H9 (cell line): ENCODE results near the gene IL1RAPL2. TPM values are rescaled to one million over a fixed set of nuclear protein-coding genes. Genes with fewer than 3 reads are reported as not detected.

Experiments used
- DNase-seq: peaks from one replicate; pipeline ENCODE4 v3.0.0-alpha.2; 2017
- H2AFZ ChIP-seq: one replicate; pipeline ENCODE4 v1.6.1; 2013; ENCODE audit warnings: mild to moderate bottlenecking, low read length, control low read depth, moderate library complexity
- H2AK5ac ChIP-seq: 2 replicates; pipeline ENCODE4 v1.6.1; 2013; ENCODE audit warnings: low read length, control low read depth, mixed read lengths; ENCODE audit not compliant: insufficient read length
- H2BK120ac ChIP-seq: one replicate; pipeline ENCODE4 v1.6.1; 2013; ENCODE audit warnings: low read depth, mild to moderate bottlenecking, low read length, control low read depth, inconsistent platforms; ENCODE audit not compliant: poor library complexity, severe bottlenecking
- H2BK12ac ChIP-seq: 2 replicates; pipeline ENCODE4 v1.6.1; 2013; ENCODE audit warnings: low read length, control low read depth, mixed read lengths, low read depth; ENCODE audit not compliant: insufficient read length
- H2BK15ac ChIP-seq: 2 replicates; pipeline ENCODE4 v1.6.1; 2013; ENCODE audit warnings: low read depth, low read length, control low read depth
- H2BK20ac ChIP-seq: one replicate; pipeline ENCODE4 v1.6.1; 2013; ENCODE audit warnings: low read depth, mild to moderate bottlenecking, low read length, control low read depth, inconsistent platforms; ENCODE audit not compliant: poor library complexity, severe bottlenecking
- H2BK5ac ChIP-seq: 2 replicates; pipeline ENCODE4 v1.6.1; 2013; ENCODE audit warnings: low read length, control low read depth, mixed read lengths; ENCODE audit not compliant: insufficient read length
- H3K14ac ChIP-seq: 2 replicates; pipeline ENCODE4 v1.6.1; 2013; ENCODE audit warnings: low read length, control low read depth; ENCODE audit not compliant: insufficient read depth
- H3K18ac ChIP-seq: 2 replicates; pipeline ENCODE4 v1.6.1; 2013; ENCODE audit warnings: low read depth, mild to moderate bottlenecking, mixed read lengths, low read length, control low read depth; ENCODE audit not compliant: insufficient read length
- H3K23ac ChIP-seq: 2 replicates; pipeline ENCODE4 v1.6.1; 2013; ENCODE audit warnings: low read length, control low read depth, mixed read lengths, low read depth; ENCODE audit not compliant: insufficient read length
- H3K23me2 ChIP-seq: 2 replicates; pipeline ENCODE4 v1.6.1; 2013; ENCODE audit warnings: low read depth, mild to moderate bottlenecking, mixed read lengths, low read length, control low read depth; ENCODE audit not compliant: insufficient read length, poor library complexity, severe bottlenecking
- H3K27ac ChIP-seq: 2 replicates; pipeline ENCODE4 v1.5.1; 2013; ENCODE audit warnings: low read length, control low read depth, mixed read lengths, low read depth; ENCODE audit not compliant: insufficient read length
- H3K27me3 ChIP-seq: 2 replicates; pipeline ENCODE4 v1.6.1; 2013; ENCODE audit warnings: low read length, control low read depth, inconsistent platforms; ENCODE audit not compliant: insufficient read depth
- H3K4ac ChIP-seq: 2 replicates; pipeline ENCODE4 v1.6.1; 2013; ENCODE audit warnings: low read depth, mild to moderate bottlenecking, control low read depth, inconsistent platforms, low read length, moderate library complexity
- H3K4me1 ChIP-seq: 2 replicates; pipeline ENCODE4 v1.6.1; 2013; ENCODE audit warnings: low read length, control low read depth, inconsistent platforms; ENCODE audit not compliant: insufficient read depth
- H3K4me2 ChIP-seq: 2 replicates; pipeline ENCODE4 v1.6.1; 2013; ENCODE audit warnings: low read length, control low read depth, mixed read lengths; ENCODE audit not compliant: insufficient read length, insufficient read depth
- H3K56ac ChIP-seq: 2 replicates; pipeline ENCODE4 v1.6.1; 2013; ENCODE audit warnings: low read depth, mild to moderate bottlenecking, mixed read lengths, low read length, control low read depth; ENCODE audit not compliant: insufficient read length
- H3K79me1 ChIP-seq: 2 replicates; pipeline ENCODE4 v1.6.1; 2013; ENCODE audit warnings: low read depth, mild to moderate bottlenecking, moderate library complexity, low read length, control low read depth, inconsistent platforms; ENCODE audit not compliant: insufficient read depth, poor library complexity, severe bottlenecking
- H3K79me2 ChIP-seq: 2 replicates; pipeline ENCODE4 v1.6.1; 2013; ENCODE audit warnings: low read length, control low read depth, inconsistent platforms; ENCODE audit not compliant: insufficient read depth
- H3K9ac ChIP-seq: 2 replicates; pipeline ENCODE4 v1.6.1; 2013; ENCODE audit warnings: low read length, control low read depth, mixed read lengths; ENCODE audit not compliant: insufficient read length; ENCODE audit errors: extremely low read depth
- H3K9me3 ChIP-seq: one replicate; pipeline ENCODE4 v1.6.1; 2013; ENCODE audit warnings: low read depth, low read length, inconsistent platforms; ENCODE audit not compliant: control insufficient read depth
- H3T11ph ChIP-seq: one replicate; pipeline ENCODE4 v1.6.1; 2013; ENCODE audit warnings: mild to moderate bottlenecking, low read length, control low read depth, inconsistent platforms
- H4K20me1 ChIP-seq: one replicate; pipeline ENCODE4 v1.6.1; 2013; ENCODE audit not compliant: control insufficient read depth, insufficient read length, insufficient read depth
- H4K5ac ChIP-seq: 2 replicates; pipeline ENCODE4 v1.6.1; 2013; ENCODE audit warnings: low read depth, mild to moderate bottlenecking, mixed read lengths, low read length, control low read depth; ENCODE audit not compliant: insufficient read length
- H4K8ac ChIP-seq: replicated peaks from 2 replicates; pipeline ENCODE4 v1.6.1; 2013; ENCODE audit warnings: low read length, control low read depth, mixed read lengths, low read depth; ENCODE audit not compliant: insufficient read length
- H4K91ac ChIP-seq: 2 replicates; pipeline ENCODE4 v1.6.1; 2013; ENCODE audit warnings: low read depth, mild to moderate bottlenecking, moderate library complexity, mixed read lengths, low read length, control low read depth; ENCODE audit not compliant: insufficient read length
- H3K27ac Mint-ChIP-seq, 3 experiments: 2 replicates in 2 of 3; 3 replicates in 1 of 3; pipeline ENCODE4 v1.8.0; 2020 to 2021; ENCODE audit warnings: mixed read lengths in 3 of 3, mild to moderate bottlenecking in 1 of 3, moderate library complexity in 1 of 3
- H3K27me3 Mint-ChIP-seq: 2 replicates; pipeline ENCODE4 v1.8.0; 2021; ENCODE audit warnings: low read depth, mild to moderate bottlenecking, moderate library complexity, mixed read lengths
- H3K36me3 Mint-ChIP-seq, 3 experiments: 2 replicates in 2 of 3; 3 replicates in 1 of 3; pipeline ENCODE4 v1.8.0; 2020 to 2021; ENCODE audit warnings: low read depth in 3 of 3, mixed read lengths in 3 of 3; ENCODE audit not compliant: insufficient read depth in 1 of 3
- H3K4me1 Mint-ChIP-seq, 2 experiments: 2 replicates each; pipeline ENCODE4 v1.8.0; 2020; ENCODE audit warnings: mixed read lengths in 2 of 2
- H3K4me3 Mint-ChIP-seq, 2 experiments: 2 replicates in 1 of 2; 3 replicates in 1 of 2; pipeline ENCODE4 v1.8.0; 2020 to 2021; ENCODE audit warnings: mild to moderate bottlenecking in 2 of 2, mixed read lengths in 2 of 2, moderate library complexity in 1 of 2
- H3K9me3 Mint-ChIP-seq, 2 experiments: 2 replicates in 1 of 2; 3 replicates in 1 of 2; pipeline ENCODE4 v1.8.0; 2020; ENCODE audit warnings: mild to moderate bottlenecking in 2 of 2, mixed read lengths in 2 of 2, moderate library complexity in 1 of 2
- CTCF ChIP-seq: fragments of 200-600 bp; sonication (generic); conservative IDR thresholded peaks from 3 replicates; pipeline ENCODE4 v1.8.0; 2021; ENCODE audit warnings: antibody characterized with exemption, mild to moderate bottlenecking
- WGBS: extraction: QIAGEN DNeasy Blood & Tissue Kit; methylation state at CpG from one replicate; pipeline ENCODE4 v1.1.7; 2013; ENCODE audit warnings: missing lambda C conversion rate, low lambda C conversion rate, mixed read lengths; ENCODE audit not compliant: insufficient read length; ENCODE audit errors: extremely low coverage; 5-methylcytosine and 5-hydroxymethylcytosine counted together
- total RNA-seq: library from RNA; stranded (reverse); gene quantifications from 2 replicates; pipeline ENCODE4 v1.2.1, GENCODE V29; 2021

IL1RAPL2 gene
- total RNA-seq, 1 experiment from 2014 or later: not detected

DNA sequence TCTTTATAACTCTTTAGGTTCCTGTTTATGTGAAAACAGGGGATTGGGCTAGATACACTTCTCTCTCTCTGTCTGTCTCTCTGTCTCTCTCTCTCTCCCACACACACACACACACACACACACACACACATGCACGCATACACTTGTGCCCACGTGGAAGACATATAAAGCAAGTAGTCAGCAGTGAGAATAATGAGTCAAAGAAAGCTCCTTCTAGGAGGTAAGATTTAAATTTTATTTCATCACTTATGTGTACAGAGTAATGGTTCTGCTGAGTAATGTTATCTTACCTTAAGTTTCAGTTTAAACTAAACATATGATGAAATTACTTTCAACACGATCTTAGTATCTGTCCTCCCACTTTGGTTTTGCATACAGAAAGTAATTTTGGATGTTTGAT lies 897.5 kb downstream of the IL1RAPL2 start:
- Histone ChIP-seq H3K4ac (no peak overlapping the region), H3K79me1 (no peaks in the 10 kb centered on the region), H4K91ac (no peak overlapping the region), H3K23me2 (no peaks in the 10 kb centered on the region), H3K23ac (no peak overlapping the region), H2BK5ac (no peak overlapping the region), H3K14ac (no peak overlapping the region), H3K27ac (no peak overlapping the region), H2BK12ac (no peak overlapping the region), H2BK20ac (no peak overlapping the region), H3K9me3 (no peaks in the 10 kb centered on the region), H2AFZ (no peak overlapping the region), H3K56ac (no peak overlapping the region), H2BK15ac (no peak overlapping the region), H3K4me2 (no peak overlapping the region), H3K27me3 (no peaks in the 10 kb centered on the region), H3K18ac (no peak overlapping the region), H3T11ph (no peak overlapping the region), H3K9ac (no peak overlapping the region), H2BK120ac (no peak overlapping the region), H4K20me1 (no peaks in the 10 kb centered on the region), H4K5ac (no peak overlapping the region), H2AK5ac (no peak overlapping the region), H4K8ac (no peak overlapping the region), H3K4me1 (no peaks in the 10 kb centered on the region; the same call in 1 of the 2 replicates), H3K79me2 (no peaks in the 10 kb centered on the region)
- no peak for DNase-seq
- WGBS: no CpG with 5 or more reads among the region's 3 CpGs
- no peak overlapping the region for H3K4me3 Mint-ChIP-seq
- 0 out of 7 replicates have a peak, but pooled peaks cover 0 to 2% (median 0%) of the 10 kb centered on the region in 3 experiments for H3K36me3 Mint-ChIP-seq
- peaks cover 0 to 19% of the 10 kb centered on the region in 2 experiments; a peak in 1 of 5 replicates for H3K9me3 Mint-ChIP-seq
- H3K27me3 Mint-ChIP-seq: no peaks in the 10 kb centered on the region
- peaks cover 2 to 3% of the 10 kb centered on the region in 2 experiments for H3K4me1 Mint-ChIP-seq
- no peak for TF ChIP-seq CTCF
- H3K27ac Mint-ChIP-seq: no peak overlapping the region
